HG02642 (cell line): Measurements from ENCODE around the gene RPS5.

Experiments used
- ATAC-seq: cut with Tn5 transposase; IDR thresholded peaks from one replicate; pipeline ENCODE4 v1.9.1; 2021; ENCODE audit warnings: mild to moderate bottlenecking; ENCODE audit not compliant: unreplicated experiment, poor library complexity

RPS5 gene

GRCh38 chr19:58381460-58382212 is 5.4 kb upstream of the RPS5 start:
- no peak for ATAC-seq

GRCh38 chr19:58382997-58383603 is 4.0 kb upstream of the RPS5 start:
- ATAC-seq, result no peak

DNA sequence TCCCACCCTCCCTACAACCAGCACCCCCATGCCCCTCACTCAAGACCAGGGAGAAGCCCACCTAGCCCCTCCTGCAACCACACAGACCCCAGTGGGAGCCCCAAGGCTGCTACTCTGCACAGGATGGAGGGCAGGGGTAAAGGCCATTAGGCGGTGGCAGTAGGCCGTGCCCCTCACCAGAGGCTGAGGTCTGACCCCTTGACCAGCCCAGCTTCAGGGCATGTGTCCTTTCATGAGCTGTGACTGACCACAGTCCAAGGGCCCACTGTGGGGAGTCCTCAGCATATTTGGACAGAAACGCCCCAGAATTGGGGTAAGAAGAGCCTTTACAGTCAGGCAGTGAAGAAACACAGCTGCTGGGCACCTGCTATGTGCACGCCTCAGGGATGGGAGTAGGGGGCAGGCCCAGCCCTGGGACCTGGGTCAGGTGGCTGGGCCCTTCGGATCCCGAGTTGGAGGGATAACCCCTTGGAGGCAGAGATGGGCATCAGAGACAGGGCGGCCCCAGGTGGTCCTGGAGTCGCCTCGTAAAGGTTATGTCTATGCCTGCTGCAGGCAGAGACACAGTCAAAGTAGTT is 1.7 kb upstream of the RPS5 start:
- no peak for ATAC-seq

DNA sequence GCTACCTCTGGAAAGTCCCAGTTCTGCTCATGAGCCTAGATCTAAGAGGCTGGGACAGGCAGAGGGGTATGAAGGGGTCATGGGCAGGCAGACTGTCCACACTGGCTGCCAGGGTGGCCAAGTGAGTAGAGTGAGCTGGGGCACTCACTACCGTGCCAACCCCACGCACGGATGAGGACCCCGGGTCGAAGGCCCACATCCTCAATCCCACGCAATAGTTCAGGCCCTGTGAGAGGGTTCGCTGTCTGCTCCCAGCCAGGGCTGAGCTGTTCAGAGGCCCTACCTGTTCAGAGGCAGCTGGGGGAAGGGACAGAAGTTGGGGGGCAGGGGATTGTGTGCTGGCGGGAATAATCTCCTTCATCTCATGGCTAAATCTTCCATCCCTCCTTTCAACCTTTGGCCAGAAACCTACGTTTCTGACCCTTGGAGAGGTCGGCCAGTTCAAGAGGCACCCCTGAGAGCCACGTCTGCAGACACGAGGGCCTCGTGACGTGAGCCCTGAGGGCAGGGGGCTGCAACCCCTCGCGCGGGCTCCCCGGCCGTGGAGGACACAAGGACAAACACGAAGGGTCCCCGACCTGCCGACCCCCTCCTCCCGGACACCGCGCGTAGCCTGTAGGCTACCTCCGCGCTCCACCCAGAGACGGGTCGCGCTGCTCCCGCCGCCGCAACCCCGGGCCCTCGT is 1.0 kb upstream of the RPS5 start:
- ATAC-seq, result peak; percentile 3

- ATAC-seq, result no peak
These were observed 487 bp downstream of the RPS5 start for GRCh38 chr19:58387338-58388174.

- ATAC-seq, result no peak
These were observed 1.1 kb downstream of the RPS5 start for GRCh38 chr19:58388175-58388526.

GRCh38 chr19:58392945-58393724 is 6.1 kb downstream of the RPS5 start:
- ATAC-seq, result no peak

GRCh38 chr19:58393725-58394033 is 6.6 kb downstream of the RPS5 start:
- no peak for ATAC-seq

DNA sequence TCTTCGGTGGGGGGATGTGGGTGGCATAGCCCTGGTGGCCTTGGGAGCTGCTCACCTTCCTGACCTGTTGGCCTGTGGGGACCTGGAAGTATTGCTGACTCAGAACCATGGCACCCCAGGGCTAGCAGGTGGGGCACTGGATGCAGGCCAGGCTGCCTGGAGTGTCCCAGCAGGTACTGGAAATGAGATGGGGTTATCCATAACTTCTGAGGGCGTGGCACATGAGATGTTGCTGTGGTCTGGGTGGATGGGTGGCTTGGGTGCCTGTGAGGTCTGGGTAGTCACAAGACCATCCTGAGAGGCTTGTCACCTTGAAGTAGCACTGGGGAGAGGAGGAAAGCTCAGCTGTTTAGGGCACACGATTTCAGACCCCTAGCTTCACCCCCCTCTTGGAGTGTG is 7.8 kb downstream of the RPS5 start:
- ATAC-seq, result no peak

GRCh38 chr19:58395220-58395978 is 8.3 kb downstream of the RPS5 start, which contains the start of gene RNF225:
Gene RNF225, plus strand, starts transcription at chr19:58395656. Its CDS starts 434 bp downstream, at chr19:58396090.
- no peak for ATAC-seq

- no peak for ATAC-seq
These were observed 9.0 kb downstream of the RPS5 start for GRCh38 chr19:58395979-58396627.

- no peak for ATAC-seq
These were observed 9.8 kb downstream of the RPS5 start for GRCh38 chr19:58396691-58397532.

GRCh38 chr19:58397533-58398037 is 10.5 kb downstream of the RPS5 start:
- no peak for ATAC-seq

GRCh38 chr19:58398087-58398486 is 11.0 kb downstream of the RPS5 start:
- ATAC-seq, result no peak

GRCh38 chr19:58398545-58398944 is 11.5 kb downstream of the RPS5 start:
- ATAC-seq, result no peak

GRCh38 chr19:58399903-58400302 is 12.8 kb downstream of the RPS5 start:
- ATAC-seq, result no peak

DNA sequence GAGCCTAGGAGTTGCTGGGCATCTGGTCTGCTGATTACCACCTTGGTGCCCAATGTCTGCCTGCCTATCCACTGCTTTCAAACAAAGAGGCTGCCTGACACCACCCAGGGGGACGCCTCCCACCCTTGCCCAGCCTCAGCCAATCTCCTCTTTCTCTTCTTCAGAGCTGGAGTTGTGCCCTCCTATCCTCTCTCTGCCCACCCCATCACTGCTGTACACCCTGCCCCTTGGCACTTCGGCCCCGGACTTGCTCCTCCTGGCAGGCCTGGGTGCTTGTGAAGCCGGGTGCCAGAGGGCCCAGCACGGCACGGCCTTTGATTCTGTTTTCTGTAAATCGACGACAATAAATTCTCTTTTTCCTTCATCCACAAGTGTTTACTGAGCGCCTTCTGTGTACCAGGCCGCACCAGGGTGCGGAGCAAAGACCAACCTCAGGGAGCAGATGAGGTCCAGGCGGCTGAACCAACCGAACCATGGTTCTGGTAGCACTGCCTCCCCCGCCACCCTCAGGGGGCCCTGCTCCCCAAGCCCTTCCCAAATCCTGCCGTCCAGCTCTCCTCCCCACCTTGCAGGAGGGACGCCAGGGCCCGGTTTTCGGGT is 13.3 kb downstream of the RPS5 start:
- no peak for ATAC-seq
